Limb (tissue), 2 donors: ENCODE data around the gene DNAJC13.
"Not testable (repeated sequence)": the region's sequence is repeated elsewhere in the genome, so short reads cannot be mapped to it uniquely, and the experiment has no call there.

Source experiments
- DNase-seq, 2 donors: peaks; one replicate each; pipeline ENCODE4 v3.0.0-alpha.2; 2016; ENCODE audit errors: extremely low spot score in 2 of 2

The DNAJC13 gene

GRCh38 chr3:132543011-132543739, 125.9 kb downstream of the DNAJC13 start:
- peak in 1 of 2 donors; percentile 48 for DNase-seq

- no peak for DNase-seq
Observed at GRCh38 chr3:132544130-132544529, 126.8 kb downstream of the DNAJC13 start.

- no peak for DNase-seq
Observed at GRCh38 chr3:132545471-132545870, 128.2 kb downstream of the DNAJC13 start.

GRCh38 chr3:132549169-132549568, 131.9 kb downstream of the DNAJC13 start:
- no peak for DNase-seq

- no peak for DNase-seq
Observed at GRCh38 chr3:132549890-132550578, 132.7 kb downstream of the DNAJC13 start.

- DNase-seq = no peak
Observed at GRCh38 chr3:132550579-132551305, 133.4 kb downstream of the DNAJC13 start.

- no peak for DNase-seq
Observed at GRCh38 chr3:132553826-132554225, 136.5 kb downstream of the DNAJC13 start.

GRCh38 chr3:132554437-132554836, 137.1 kb downstream of the DNAJC13 start:
- DNase-seq = no peak

GRCh38 chr3:132555306-132556035, 138.2 kb downstream of the DNAJC13 start:
- no peak for DNase-seq

- DNase-seq = not testable (repeated sequence)
Observed at GRCh38 chr3:132556036-132556386, 138.7 kb downstream of the DNAJC13 start.

GRCh38 chr3:132556508-132557159, 139.3 kb downstream of the DNAJC13 start:
- DNase-seq = no peak

- DNase-seq = no peak
Observed at GRCh38 chr3:132561003-132561402, 143.7 kb downstream of the DNAJC13 start.

GRCh38 chr3:132563420-132564069, 146.2 kb downstream of the DNAJC13 start:
- peak in 1 of 2 donors; percentile 61 for DNase-seq

- DNase-seq = no peak
Observed at GRCh38 chr3:132564070-132564465, 146.8 kb downstream of the DNAJC13 start.

- no peak for DNase-seq
Observed at GRCh38 chr3:132568422-132568821, 151.1 kb downstream of the DNAJC13 start.

GRCh38 chr3:132569153-132569552, 151.9 kb downstream of the DNAJC13 start:
- DNase-seq = no peak

GRCh38 chr3:132569580-132569979, 152.3 kb downstream of the DNAJC13 start:
- DNase-seq = no peak

GRCh38 chr3:132570016-132570415, 152.7 kb downstream of the DNAJC13 start:
- DNase-seq = no peak

GRCh38 chr3:132573797-132574211, 156.5 kb downstream of the DNAJC13 start:
- peak in 1 of 2 donors; percentile 52 for DNase-seq

GRCh38 chr3:132587401-132587800, 170.1 kb downstream of the DNAJC13 start:
- DNase-seq = no peak
